Rectal smooth muscle tissue (tissue), 1 donor: ENCODE data around the gene FRMPD2.

Experiments
- H3K27ac ChIP-seq: one replicate; pipeline ENCODE4 v1.7.0; 2013; ENCODE audit warnings: low read depth, low read length, inconsistent platforms
- H3K27me3 ChIP-seq: one replicate; pipeline ENCODE4 v1.7.0; 2013; ENCODE audit warnings: low read length; ENCODE audit not compliant: control insufficient read depth, insufficient read depth
- H3K36me3 ChIP-seq: one replicate; pipeline ENCODE4 v1.7.0; 2013; ENCODE audit warnings: low read length; ENCODE audit not compliant: control insufficient read depth, insufficient read depth
- H3K4me1 ChIP-seq: one replicate; pipeline ENCODE4 v1.7.0; 2013; ENCODE audit warnings: low read length; ENCODE audit not compliant: control insufficient read depth, insufficient read depth
- H3K4me3 ChIP-seq: one replicate; pipeline ENCODE4 v1.7.0; 2013; ENCODE audit warnings: low read length
- H3K9ac ChIP-seq: one replicate; pipeline ENCODE4 v1.7.0; 2013; ENCODE audit warnings: low read length

FRMPD2 gene

DNA sequence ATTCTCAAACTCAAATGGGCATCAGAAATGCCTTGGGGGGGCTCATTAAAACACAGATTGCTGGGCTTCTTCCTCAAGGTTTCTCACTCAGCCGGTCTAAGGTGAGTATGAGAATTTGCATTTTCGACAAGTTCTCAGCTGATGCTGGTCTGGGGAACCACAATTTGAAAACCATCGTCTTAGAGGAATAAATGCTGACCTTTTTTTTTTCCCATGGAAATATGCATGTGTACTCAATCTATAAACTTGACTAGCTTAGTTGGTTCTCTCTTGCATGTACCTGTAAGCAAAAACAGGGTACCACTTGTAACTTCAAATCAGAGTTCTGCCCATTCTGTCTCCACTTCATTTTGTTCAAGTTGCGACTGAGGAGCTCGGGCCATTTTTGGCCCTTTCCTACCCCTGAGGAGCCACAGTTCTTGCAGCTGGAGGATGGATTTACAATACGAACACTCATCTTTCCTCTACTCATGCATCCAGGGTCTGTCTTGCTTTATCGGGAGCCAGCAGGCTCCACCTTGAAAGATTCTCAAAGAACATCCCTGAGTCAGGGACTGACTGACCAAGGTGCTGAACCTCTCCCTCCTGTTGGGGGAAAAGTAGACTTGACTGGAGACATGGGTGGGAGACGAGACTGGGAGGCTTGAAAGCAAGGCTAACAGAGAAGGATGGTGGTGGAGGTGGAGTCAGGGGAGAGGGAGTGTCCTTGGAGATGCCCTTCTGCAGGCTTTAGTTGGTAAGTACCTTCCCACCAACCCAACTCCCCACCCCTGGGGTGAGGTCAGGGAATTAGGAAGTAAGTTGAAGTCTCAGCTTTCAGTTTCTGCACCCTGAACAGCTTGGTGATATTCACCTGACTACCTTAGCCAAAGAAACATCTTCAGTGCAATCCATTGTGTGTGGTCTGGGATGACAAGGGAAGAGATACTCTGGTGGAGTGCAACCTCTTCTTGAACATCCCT lies 28.3 kb upstream of the FRMPD2 start:
- Histone ChIP-seq H3K36me3 (no peaks in the 10 kb centered on the region), H3K4me3 (no peak overlapping the region), H3K27ac (no peak overlapping the region), H3K4me1 (no peaks in the 10 kb centered on the region), H3K9ac (no peak overlapping the region), H3K27me3 (no peaks in the 10 kb centered on the region)

DNA sequence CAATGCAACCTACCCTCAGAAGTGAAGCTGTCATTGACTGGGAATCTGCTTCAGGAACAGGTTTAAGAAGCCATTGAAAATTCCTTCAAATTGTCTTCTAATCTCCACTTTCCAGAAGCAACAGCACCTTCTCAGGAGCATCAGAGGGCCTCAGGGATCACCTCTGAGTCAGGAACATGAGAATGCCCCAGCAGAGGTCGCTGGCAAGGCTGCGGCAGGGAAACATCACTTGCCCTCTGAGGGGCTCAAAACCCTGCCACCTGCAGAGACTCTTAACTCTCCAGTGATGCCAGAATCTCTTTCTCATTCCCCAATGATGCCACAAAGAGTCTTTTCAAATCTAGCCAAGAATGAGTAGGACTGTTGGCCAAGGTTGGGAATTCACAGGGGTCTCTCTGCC lies 26.1 kb upstream of the FRMPD2 start:
- H3K9ac ChIP-seq = no peak overlapping the region
- no peak overlapping the region for H3K27ac ChIP-seq
- H3K27me3 ChIP-seq = no peaks in the 10 kb centered on the region
- H3K4me1 ChIP-seq = no peaks in the 10 kb centered on the region
- H3K36me3 ChIP-seq = no peaks in the 10 kb centered on the region
- no peak overlapping the region for H3K4me3 ChIP-seq

DNA sequence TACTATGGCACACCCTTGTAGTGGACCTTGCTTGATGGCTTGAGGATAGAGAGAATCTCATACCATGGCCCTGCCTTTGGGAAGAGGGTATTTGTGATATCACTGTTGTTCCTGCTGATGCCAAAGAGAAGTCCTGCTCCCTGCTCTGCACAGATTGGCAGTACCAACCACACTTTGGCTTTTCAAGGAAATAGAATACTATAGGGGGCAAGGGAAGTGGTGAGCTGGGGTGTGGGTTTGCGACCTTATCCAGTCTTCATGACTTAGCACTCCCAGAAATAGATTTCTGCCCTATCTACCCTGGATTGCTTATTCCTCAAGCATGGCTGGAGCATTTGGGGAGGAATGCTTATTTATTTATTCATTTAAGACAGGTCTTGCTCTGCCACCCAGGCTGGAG lies 25.2 kb upstream of the FRMPD2 start:
- Histone ChIP-seq H3K4me1 (no peaks in the 10 kb centered on the region), H3K27me3 (no peaks in the 10 kb centered on the region), H3K27ac (no peak overlapping the region), H3K4me3 (no peak overlapping the region), H3K36me3 (no peaks in the 10 kb centered on the region), H3K9ac (no peak overlapping the region)

DNA sequence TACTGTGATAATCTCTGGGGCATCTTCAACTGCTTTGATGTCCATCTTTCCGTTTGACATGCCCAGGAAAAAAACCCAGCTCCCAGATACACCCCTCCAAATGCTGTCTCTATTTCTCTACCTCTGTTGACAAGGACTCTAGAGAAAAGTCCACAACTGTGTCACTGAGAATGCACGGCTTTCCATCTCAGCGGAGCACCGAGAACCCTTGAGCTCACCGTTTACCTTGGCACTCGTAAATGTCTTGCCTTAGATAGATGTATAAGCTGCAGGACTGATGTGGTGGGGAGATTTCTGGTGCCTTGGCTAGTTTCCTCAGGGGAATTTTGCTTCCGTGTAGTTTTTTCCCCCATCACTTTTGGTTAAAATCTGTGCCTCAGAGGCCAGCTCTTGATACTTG lies 24.6 kb upstream of the FRMPD2 start:
- H3K27ac ChIP-seq = no peak overlapping the region
- H3K36me3 ChIP-seq = no peaks in the 10 kb centered on the region
- no peaks in the 10 kb centered on the region for H3K4me1 ChIP-seq
- H3K9ac ChIP-seq = no peak overlapping the region
- no peak overlapping the region for H3K4me3 ChIP-seq
- no peaks in the 10 kb centered on the region for H3K27me3 ChIP-seq

DNA sequence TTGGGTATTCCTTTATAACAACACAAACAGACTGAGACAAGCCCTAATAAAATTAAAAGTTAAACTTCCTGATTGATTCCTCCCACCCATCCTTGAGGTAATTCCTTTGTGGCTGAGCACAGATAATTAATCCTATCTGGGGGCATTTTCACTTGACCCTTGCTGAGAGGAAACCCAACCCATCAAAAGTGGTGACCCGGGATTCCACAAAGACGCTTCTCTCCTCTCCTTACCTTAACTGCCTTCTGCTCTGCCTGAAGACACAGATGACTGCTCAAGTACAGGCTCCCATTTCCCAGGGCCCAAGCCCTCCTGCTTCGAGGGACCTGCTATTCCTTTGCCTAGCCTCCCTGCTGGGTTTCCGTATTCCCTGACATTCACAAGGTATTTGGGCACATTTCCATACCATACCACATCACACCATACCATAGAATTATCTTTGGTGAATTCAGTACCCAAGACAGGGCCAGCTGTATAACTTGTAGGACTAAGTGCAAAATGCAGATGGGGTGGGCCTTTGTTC lies 22.1 kb upstream of the FRMPD2 start:
- Histone ChIP-seq H3K27ac (no peak overlapping the region), H3K4me1 (no peaks in the 10 kb centered on the region), H3K27me3 (no peaks in the 10 kb centered on the region), H3K4me3 (no peak overlapping the region), H3K9ac (no peak overlapping the region), H3K36me3 (no peaks in the 10 kb centered on the region)

DNA sequence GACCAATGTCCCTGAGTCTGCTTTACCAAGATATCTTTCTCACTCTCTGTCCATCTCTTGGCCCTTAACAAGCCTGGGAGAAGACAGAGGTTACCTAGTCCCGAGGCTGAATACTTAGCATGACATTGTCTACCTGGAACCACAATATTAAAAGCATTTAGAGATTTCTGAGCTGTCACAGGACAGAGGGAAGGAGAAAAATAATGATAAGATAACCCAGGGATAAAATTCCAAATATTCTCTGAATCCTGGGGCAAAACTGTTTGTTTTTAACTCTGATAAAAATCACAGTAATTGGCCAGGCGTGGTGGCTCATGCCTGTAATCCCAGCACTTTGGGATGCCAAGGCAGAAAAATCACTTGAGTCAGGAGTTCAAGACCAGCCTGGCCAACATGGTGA lies 19.9 kb upstream of the FRMPD2 start:
- no peaks in the 10 kb centered on the region for H3K4me1 ChIP-seq
- H3K27me3 ChIP-seq = no peaks in the 10 kb centered on the region
- H3K36me3 ChIP-seq = no peaks in the 10 kb centered on the region
- H3K27ac ChIP-seq = no peak overlapping the region
- no peak overlapping the region for H3K9ac ChIP-seq
- no peak overlapping the region for H3K4me3 ChIP-seq

DNA sequence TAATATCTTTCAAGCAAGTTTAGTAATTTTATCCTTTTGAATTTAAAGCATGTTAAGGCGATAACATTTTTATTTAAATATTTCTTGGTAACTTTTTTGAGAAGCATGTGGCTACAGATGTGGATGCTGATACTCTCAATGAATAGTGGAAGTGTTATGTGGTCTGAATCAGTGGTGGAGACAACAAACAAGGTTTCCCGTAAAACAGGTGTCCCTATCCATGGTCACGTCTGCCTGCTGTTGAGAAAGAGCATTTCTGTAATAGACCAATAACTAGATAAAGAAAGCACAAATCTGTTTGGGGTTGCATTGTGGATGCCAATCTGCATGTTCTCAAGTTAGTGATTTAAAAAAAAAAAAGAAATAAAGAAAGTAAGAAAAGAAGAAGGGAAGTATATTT lies 18.1 kb upstream of the FRMPD2 start:
- Histone ChIP-seq H3K27ac (no peak overlapping the region), H3K36me3 (no peaks in the 10 kb centered on the region), H3K9ac (no peak overlapping the region), H3K27me3 (no peaks in the 10 kb centered on the region), H3K4me1 (no peaks in the 10 kb centered on the region), H3K4me3 (no peak overlapping the region)

DNA sequence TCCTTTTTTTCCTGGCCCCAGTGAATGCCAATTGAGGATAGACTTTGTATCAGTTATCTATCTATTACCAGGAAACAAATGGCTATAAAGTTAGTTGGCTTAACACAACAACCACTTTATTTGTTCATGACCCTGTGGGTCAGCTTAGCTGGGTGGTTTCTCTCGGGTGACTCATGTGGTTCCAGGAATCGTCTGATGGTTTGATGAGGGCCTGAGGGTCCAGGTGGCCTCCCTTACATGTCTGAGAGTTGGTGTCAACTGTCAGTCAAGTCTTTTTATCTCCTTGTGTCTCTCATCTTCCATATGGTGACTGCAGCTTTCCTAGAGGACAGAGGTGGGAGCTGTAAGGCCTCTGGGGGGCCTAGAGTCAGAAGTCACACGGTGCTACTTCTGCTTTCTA lies 16.7 kb upstream of the FRMPD2 start:
- Histone ChIP-seq H3K4me1 (peaks cover 2% of the 10 kb centered on the region), H3K36me3 (no peaks in the 10 kb centered on the region), H3K9ac (no peak overlapping the region), H3K4me3 (no peak overlapping the region), H3K27me3 (no peaks in the 10 kb centered on the region), H3K27ac (no peak overlapping the region)

DNA sequence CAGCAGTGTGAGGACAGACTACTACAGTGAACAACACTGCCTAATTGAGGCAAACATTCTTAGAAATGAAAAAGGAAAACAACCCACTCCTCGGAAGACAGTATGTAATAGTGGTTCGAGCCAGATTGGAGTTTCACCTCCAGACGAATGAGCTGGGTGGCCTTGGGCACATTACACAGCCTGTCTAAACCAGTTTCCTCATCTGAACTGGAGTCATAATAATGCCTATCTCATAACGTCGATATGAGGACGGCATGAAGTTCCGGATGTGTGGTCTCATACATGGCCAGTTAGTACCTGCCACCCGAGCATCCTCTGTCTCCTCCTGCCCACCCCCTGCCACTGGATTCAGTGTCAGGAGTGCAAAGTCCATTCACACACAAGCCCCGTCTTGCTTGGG lies 15.8 kb upstream of the FRMPD2 start:
- H3K27ac ChIP-seq = no peak overlapping the region
- H3K36me3 ChIP-seq = no peaks in the 10 kb centered on the region
- H3K27me3 ChIP-seq = no peaks in the 10 kb centered on the region
- H3K4me1 ChIP-seq = peaks cover 2% of the 10 kb centered on the region
- no peak overlapping the region for H3K9ac ChIP-seq
- H3K4me3 ChIP-seq = no peak overlapping the region

DNA sequence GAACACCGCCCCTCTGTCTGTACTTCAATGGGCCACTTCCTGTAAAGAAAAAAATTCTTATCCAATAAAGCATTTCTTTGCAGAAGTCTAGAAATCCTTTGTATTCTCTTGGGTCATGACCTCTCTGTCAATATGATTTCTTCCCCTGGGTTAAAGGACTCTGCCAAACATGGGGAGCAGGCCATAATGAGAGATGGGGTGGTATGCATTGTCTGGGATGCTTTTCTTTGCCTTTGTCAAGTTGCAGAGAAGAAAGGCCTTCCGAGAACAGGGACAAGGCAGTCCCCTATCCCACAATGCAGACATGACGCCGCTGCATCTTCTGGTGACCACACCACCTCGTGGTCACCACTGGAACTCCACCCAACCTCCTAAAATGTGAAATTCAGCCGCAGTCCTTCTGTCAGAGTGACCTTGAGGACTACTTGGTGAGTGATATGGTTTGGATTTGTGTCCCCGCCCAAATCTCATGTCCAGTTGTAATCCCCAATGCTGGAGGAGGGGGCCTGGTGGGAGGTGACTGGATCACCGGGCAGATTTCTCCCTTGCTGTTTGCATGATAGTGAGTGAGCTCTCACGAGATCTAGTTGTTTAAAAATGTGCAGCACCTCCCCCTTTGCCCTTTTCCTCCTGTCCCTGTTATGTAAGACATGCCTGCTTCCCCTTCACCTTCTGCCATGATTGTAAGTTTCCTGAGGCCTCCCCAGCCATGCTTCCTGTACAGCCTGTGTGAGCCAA lies 15.2 kb upstream of the FRMPD2 start:
- no peaks in the 10 kb centered on the region for H3K27me3 ChIP-seq
- H3K9ac ChIP-seq = no peak overlapping the region
- peaks cover 2% of the 10 kb centered on the region for H3K4me1 ChIP-seq
- no peak overlapping the region for H3K27ac ChIP-seq
- no peak overlapping the region for H3K4me3 ChIP-seq
- H3K36me3 ChIP-seq = no peaks in the 10 kb centered on the region

DNA sequence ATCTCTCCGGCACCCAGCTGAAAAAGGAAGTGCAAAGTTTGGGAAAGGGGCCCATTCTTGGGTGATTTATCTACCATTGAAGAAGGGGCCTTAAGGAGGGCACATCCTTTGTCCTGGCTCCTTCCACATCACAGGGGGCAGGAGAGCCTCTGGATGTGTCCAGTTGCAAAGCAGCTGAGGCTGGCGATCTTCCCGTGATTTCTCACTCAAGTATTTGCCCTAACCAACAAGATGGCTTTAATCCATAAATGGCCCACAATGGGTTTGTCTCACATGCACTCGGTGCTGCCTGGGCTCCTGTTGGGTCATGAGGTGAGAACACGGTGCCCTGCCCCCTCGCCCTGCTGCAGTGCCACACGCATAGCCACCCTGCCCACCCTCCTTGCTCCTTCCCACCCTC lies 14.2 kb upstream of the FRMPD2 start:
- Histone ChIP-seq H3K27ac (no peak overlapping the region), H3K4me3 (no peak overlapping the region)

DNA sequence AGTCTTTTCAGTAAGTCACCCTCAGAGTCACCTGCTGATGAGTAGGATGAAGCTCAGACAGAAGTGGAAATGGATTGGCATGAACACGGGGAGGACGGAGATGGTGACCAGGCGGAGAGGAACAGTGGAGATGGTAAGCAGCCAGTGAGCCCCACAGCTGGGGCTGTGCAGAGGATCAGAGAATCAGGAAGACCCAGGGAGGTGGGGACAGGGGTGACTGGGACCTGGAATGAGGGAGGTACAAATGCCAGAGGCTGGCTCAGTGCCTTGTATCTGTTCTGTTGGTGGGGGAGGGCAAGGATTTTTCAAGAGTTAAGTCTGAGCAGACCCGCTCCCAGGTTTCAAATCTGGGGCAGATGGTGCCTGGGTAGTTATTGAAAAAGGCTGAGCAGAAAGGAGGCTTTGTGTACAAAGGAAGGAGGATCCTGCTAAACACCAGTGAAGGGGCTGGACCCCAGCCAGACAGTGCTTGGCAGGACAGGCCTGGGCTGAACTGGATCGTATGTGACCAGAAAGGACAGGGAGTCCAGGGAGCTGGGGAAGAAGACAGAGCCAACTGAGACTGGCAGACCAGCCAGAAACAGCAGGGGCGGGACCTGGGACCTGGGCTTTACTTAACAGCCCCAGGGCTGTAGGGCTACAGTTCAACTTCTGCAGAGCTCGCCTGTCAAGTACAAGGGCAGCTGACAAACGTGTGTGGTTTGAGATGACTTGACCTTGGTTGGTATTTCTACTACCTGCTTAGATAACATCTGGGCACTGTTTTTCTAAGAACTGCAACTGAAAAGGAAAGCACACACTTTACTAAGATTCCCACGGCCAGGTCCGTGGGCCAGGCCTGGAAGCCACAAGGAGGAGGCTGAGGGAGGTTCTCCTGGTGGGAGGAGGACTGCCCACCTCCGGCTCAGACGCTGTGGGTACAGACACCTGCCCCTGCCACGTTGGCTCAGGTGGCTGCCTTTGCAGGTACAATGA lies 13.2 kb upstream of the FRMPD2 start:
- H3K27ac ChIP-seq = no peak overlapping the region
- H3K4me1 ChIP-seq = peaks cover 2% of the 10 kb centered on the region
- no peaks in the 10 kb centered on the region for H3K27me3 ChIP-seq
- H3K9ac ChIP-seq = no peak overlapping the region
- no peak overlapping the region for H3K4me3 ChIP-seq
- H3K36me3 ChIP-seq = no peaks in the 10 kb centered on the region

More for the DNA sequence above, 14.2 kb upstream of the FRMPD2 start:
- peaks cover 2% of the 10 kb centered on the region for H3K4me1 ChIP-seq
- no peaks in the 10 kb centered on the region for H3K36me3 ChIP-seq
- no peak overlapping the region for H3K9ac ChIP-seq
- H3K27me3 ChIP-seq = no peaks in the 10 kb centered on the region
